SU-DHL-6 (cell line): ENCODE data around the gene CEP85.

ENCODE experiments used
- CTCF ChIP-seq: fragments of 200-600 bp; sonication (generic); IDR thresholded peaks from one replicate; pipeline ENCODE4 v1.5.1; 2017; ENCODE audit warnings: antibody characterized with exemption, mild to moderate bottlenecking, low read length, moderate library complexity; ENCODE audit not compliant: insufficient read depth, poor library complexity, severe bottlenecking
- EZH2phosphoT487 ChIP-seq: fragments of 200-600 bp; sonication (generic), shearing (Covaris generic); conservative IDR thresholded peaks from 2 replicates; pipeline ENCODE4 v1.6.1; 2018; ENCODE audit warnings: mild to moderate bottlenecking, antibody characterized with exemption, low read length, moderate library complexity, mixed read lengths

DNA sequence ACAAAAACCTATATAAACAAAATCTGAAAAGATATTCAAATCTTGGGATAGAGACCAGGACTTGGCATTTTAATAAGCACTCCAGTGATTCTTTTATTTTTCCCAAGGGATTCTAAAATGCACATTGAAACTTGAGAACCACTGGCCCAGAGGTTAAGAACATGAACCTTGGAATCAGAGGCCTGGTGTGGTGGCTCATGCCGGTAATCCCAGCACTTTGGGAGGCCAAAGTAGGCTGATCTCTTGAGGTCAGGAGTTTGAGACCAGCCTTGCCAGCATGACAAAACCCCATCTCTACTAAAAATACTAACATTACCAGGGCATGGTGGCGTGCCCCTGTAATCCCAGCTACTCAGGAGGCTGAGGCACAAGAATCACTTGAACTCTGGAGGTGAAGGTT lies 12.9 kb upstream of the CEP85 start:
- TF ChIP-seq CTCF (no peak), EZH2phosphoT487 (no peak)
